ENCODE results near the gene MTERF4.

GRCh38 chr2:241063093-241063551 lies 39.0 kb downstream of the MTERF4 start:
- TF ChIP-seq POLR2A (IDR thresholded peaks at IDR 0.05; ENCODE audit: low read length) (no peak), GATA1 (IDR thresholded peaks at IDR 0.05; ENCODE audit: low read depth, low read length) (no peak)

All from erythroblast (primary cell).